Activated naive CD4-positive, alpha-beta T cell (primary cell): Measurements from ENCODE around the gene CXCL14.
"Not testable (repeated sequence)": the region's sequence is repeated elsewhere in the genome, so short reads cannot be mapped to it uniquely, and the experiment has no call there.

ENCODE experiments used
- DNase-seq, 4 experiments: peaks; one replicate each; lab custom pipeline; 2025; lab: John Stamatoyannopoulos, UW

Gene CXCL14

DNA sequence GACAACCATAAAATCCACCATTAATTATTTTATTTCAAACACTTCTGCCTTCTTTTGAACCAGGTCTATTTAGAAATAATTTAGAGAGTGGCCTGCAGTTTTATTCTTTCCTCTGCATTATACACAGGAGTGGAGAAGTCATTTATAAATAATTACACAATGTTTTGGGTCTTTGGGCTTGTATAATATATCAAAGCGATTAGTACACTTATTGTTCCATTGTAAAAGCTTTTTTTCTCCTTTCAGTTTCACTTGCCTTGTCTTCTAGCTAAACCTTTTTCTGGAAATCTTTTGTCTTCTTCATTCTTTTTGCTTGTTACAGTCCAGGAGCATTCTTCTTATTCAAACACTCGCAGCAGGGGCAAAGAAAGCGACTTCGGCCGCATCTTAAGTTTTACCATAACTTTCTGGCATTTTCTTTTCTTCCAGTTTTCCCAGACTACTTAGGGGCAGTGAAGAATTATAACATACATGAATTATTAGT is 35.7 kb downstream of the CXCL14 start:
- DNase-seq: no peak

DNA sequence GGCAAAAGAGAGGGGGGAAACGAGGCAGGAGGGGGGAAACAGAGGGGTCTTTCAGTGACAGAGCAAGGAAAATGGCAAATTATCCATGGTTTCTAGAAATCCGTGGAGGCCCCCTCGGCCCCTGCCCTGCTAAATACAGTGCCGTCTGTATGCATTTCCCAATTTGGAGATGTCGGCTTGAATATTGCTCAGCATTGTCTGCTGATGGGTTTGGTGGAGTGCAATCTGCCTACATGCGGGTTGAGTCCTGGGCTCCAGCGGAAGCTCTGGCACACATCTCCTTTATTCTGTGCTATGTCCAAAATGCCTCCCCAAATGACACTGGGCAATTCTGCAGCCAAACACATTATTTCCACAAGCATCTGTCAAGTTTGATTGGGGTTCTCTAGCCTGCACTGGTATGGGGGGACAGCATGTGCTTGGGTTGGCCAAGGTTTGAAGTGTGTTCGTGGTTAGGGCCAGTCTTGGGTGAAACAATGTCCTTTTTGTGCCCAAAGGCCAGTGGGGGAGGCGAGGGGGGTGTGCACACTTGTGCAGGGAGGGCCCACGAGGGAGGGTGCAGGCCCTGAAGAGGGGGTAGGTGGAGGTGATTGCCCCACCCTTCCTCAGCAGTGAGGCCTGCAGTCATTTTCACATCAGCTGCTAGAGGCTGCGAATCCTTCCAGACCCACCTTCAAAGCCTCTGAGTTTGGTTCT is 36.8 kb downstream of the CXCL14 start:
- DNase-seq: no peak

DNA sequence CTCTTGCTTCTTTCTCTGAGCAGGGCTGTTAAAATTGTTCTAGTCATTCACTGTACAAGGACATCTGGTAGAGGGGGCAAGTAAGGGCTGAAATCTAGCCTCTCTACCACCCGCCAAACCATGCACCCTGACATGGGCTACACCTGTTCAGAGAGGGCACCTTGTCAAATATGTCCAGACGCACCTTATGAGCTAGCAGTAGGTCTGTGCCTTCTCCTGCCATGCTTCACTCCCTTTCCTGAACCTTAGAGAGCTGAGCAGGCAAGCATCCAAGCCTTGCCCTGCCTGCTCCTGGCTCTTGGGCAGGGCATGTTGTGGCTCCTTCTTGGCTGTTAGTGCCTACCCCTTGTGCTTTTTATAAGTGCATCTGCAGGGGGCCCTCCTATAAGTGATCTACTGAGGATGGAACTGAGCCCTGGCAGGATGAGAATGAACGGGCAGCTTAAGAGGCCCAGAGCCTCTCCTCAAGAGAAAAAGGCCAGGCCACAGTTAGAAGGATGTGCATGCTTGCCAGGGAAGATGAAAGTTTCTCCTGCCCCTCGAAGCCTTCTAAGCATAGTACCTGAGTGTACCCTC is 39.3 kb downstream of the CXCL14 start:
- no peak for DNase-seq

DNA sequence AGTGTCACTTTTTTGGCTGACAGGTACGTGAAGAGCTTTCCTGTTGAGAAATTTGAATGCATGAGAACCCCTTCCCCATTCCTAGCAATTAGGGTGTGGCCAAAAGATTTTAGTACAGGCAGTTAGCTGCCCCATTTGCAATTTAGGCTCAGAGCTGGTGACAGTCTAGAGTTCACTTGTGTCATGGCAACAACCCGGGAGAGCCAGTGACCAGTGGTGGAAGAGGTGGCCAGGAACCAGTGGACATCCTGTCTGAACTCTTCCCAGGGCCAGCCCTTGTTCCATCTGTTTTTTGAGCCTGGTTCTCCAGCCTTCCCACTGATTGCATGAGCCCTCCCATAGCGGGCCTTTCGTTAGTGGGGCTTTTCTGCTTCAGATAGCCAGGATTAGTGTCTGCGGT is 40.5 kb downstream of the CXCL14 start:
- DNase-seq: no peak

DNA sequence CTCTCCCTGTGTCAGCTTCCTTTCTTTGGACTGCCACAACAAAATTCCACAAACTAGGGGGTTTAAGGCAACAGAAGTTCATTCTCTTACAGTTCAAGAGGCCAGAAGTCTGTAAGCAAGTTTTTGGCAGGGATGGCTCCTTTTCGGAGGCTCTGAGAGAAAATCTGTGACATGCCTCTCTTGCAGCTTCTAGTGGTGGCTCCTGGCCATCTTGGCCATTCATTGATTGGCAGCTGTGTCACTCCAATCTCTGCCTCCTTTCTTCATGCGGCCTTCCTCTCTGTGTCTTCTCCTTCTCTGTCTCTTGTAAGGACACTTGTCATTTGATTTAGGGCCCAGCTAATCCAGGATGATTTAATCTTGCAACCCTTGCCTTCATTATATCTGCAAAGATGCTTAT is 41.0 kb downstream of the CXCL14 start:
- no peak for DNase-seq

DNA sequence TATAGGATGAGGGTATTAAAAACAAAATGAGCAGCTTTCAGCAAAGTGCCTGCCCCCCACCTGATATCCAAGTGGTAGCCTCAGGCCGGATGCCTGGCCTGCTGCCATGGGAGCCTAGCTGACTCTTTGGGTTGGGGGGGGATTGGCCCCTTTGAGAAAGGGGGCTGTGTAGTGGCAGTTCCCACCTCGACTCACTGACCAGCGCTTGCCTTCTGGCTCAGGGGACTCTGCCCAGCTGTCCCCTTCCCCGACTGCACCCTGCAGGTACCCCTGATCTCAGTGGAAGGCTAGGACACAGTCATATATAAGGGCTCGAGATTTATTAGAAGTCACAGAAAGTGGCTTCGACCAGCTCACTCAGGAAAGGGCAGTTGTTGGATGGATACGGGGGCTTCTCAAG is 41.5 kb downstream of the CXCL14 start:
- no peak for DNase-seq

DNA sequence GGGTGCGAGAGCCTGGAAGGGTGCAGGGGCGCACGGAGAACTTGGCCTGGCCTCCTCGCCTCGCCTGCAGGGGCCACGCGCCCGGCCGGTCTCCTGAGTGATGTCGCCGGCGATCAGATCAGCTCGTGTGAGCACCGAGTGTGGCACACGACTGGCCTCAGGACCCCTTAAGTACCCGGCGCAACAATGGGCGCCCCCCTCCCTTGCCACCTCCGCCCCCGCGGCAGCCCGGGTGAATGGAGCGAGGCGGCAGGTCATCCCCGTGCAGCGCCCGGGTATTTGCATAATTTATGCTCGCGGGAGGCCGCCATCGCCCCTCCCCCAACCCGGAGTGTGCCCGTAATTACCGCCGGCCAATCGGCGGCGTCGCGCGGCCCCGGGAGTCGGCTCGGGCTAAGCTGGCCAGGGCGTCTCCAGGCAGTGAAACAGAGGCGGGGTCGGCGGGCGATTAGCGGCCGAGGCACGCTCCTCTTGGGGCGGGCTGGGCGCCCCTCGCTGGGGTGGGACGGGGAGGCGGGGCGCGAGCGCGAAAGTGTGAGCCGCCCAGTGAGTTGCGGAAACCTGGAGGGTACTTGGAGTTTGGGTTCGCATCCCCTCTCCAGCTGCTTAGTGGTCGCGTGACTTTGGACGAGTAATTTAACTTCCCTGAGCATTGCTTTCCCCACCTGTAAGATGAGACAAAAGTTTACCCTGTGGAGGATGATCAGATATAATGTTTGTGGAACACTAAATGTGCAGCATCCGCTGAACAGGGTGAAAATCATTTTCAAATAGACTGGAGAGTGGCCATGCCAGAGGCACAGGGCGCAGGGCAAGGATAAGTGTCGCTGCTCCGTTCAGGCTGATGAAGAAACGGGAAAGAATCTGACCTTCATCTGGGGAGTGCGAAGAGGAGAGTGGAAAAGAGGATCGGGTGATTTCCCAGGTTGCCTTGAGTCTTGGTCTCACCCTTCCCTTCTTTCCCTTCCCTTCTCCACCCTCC is 42.7 kb downstream of the CXCL14 start, which contains the start of gene NEUROG1:
TSS of gene NEUROG1 (minus strand) at position 145 of the 982 bp plus-strand sequence. CDS start 274 bp downstream, outside the sequence.
- DNase-seq: no peak

DNA sequence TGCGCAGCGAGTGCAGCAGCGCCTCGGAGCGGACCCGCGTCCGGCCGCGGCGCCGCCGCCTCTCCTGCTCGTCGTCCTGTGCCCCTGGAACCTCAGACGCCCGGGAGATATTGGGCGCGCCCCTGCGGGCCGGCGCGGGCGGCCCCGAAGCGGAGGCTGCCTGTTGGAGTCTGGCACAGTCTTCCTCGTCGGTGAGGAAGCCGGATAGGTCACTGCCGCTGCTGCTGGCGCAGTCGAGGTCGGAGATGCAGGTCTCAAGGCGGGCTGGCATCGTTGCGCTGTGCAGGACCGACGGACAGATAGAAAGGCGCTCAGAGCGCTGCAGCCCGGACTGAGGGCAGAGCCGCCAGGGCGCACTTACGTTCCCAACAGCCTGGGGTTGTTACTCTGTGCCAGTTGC is 43.4 kb downstream of the CXCL14 start:
- no peak for DNase-seq

DNA sequence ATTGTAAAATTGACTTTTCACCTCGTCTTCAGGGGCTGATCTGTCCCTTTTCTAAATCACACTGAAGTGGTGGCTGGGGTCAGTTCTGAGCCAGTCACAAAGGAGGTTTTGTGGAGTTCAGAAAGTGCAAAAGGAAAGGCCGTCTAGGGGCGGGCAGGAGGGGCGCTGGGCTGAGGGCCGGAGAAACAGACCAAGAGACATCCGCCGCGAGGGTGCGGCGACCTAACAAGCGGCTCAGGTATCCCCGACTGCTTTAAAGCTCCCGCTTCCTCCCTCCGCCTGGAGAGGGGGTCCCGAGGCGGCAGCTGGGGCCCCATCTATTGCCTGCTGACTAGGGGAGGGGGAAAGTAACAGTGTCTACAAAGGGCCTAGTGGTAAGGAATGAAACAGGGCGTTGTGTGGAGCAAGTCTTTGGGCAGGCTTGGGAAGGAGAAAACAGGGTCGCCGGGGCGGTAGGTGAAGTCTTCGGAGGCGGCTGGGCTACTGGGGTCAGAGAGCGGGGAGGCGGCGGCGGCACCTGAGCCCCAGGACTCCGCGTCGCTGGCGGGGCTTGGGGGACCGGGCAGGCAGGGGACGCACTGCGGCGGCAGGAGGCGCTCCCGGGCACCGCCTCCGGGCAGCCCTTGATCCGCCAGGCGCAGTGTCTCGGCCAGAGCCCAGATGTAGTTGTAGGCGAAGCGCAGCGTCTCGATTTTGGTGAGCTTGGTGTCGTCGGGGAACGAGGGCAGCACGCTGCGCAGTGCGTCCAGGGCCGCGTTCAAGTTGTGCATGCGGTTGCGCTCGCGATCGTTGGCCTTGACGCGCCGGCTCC is 44.0 kb downstream of the CXCL14 start:
- no peak for DNase-seq

DNA sequence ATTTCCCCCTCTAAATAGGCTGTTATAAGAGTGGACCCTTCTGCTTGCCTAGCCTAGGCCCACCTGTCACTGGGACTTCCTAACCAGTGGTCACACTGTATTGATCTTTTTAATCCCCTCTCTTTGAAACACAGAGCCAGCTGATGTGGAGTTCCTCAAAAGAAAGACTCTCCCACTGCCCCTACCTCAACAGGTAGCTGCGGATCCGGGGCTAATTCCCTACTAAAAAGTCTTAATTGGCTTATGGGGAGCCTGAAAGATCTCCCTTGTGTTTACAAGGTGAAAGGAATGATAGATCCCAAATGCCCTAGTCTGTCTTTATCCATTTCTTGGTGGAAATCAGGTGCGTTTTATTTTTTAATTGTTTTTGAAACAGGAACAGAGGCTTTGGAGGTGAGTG is 45.0 kb downstream of the CXCL14 start:
- no peak for DNase-seq

DNA sequence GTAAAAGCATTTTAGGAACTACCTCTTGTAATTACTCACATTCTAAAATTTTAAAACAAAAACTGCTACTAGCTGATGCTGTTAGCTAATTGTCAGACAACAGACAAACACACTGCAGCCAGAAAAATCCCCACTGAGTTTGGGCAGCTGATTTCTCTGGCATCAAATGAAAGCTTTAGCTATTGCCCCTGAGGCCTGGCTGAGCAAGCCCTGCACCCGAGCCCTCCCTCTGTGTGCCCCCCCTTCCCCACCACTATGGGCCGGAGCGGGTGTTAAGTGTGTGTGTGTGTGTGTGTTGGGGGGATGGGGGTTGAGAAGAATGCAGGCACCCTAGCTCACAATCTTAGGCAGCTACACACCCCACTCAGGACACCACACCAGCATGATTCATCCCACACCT is 45.5 kb downstream of the CXCL14 start:
- no peak for DNase-seq

DNA sequence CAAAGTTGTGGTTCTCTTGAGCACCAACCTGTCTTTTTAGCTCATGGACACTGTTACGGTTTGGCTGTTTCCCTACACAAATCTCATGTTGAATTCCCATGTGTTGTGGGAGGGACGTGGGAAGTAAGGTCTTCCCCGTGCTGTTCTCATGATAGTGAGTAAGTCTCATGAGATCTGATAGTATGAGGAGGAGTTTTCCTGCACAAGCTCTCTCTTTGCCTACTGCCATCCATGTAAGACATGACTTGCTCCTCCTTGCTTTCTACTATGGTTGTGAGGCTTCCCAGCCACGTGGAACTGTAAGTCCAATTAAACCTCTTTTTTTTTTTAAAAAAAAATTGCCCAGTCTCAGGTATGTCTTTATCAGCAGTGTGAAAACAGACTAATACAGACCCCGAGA is 49.2 kb downstream of the CXCL14 start:
- DNase-seq: not testable (repeated sequence)

DNA sequence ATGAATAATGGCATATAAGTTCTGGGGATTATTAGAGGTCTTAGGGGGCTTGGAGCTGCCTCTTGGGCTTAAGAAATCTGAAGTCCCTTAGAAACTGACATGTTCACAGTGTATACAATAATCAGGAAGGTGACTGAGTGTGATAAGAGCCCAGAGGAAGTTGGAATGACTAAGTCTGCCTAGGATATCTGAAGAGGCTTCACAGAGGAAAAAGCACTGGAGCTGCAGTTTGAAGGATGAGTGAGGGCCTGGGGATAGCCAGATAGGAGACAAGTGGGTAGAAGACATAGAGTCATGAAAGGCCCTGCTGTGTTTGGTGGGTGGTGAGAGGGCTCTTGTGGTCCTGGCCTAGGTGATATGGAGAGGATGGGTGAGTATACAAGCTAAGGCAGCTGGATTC is 51.9 kb downstream of the CXCL14 start:
- DNase-seq: no peak

DNA sequence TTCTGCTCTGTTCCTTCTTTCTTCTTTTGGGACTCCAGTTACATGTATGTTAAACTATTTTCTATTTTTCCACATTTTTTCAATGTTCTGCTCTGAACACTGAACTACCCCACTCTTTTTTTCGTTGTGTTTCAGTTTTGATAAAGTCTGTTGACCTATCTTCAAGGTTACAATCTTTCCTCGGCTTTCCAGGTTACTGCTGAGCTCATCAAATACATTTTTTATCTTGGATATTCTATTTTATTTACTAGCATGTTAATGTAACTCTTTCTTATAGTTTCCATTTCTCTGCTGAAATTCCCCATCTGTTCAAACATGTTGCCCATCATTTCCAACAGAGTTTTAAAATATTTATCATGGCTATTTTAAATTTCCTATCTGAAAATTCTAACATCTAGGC is 56.8 kb downstream of the CXCL14 start:
- no peak for DNase-seq
